CD4-positive, alpha-beta memory T cell (primary cell): Measurements from ENCODE around the gene HEATR5A. TPM values are rescaled to one million over a fixed set of nuclear protein-coding genes. Genes with fewer than 3 reads are reported as not detected.

Source experiments
- CTCF ChIA-PET: fragments of 350-600 bp; sonication (Branson Sonifier 250); formaldehyde crosslinking; loops from one replicate; lab custom pipeline; 2021; ENCODE audit warnings: inconsistent platforms; ENCODE audit not compliant: partially characterized antibody; lab: Charles Lee
- POLR2A ChIA-PET: fragments of 350-600 bp; sonication (Branson Sonifier 250); formaldehyde crosslinking; loops from one replicate; lab custom pipeline; 2021; ENCODE audit not compliant: partially characterized antibody; lab: Charles Lee
- DNase-seq, 5 donors: peaks; one replicate each; pipeline versions ENCODE4 v3.0.0 to v3.0.0-alpha.2; 2020 to 2022; ENCODE audit warnings: mixed read lengths in 1 of 5
- H3K27ac ChIP-seq: one replicate; pipeline ENCODE4 v1.7.0; 2013; ENCODE audit warnings: low read depth, low read length
- H3K27me3 ChIP-seq: 2 replicates; pipeline ENCODE4 v1.7.0; 2013; ENCODE audit warnings: mild to moderate bottlenecking, low read length, moderate library complexity; ENCODE audit not compliant: insufficient read depth
- H3K36me3 ChIP-seq: 2 replicates; pipeline ENCODE4 v1.7.0; 2013; ENCODE audit warnings: mild to moderate bottlenecking, low read length, moderate library complexity; ENCODE audit not compliant: insufficient read depth
- H3K4me1 ChIP-seq: 2 replicates; pipeline ENCODE4 v1.7.0; 2013; ENCODE audit warnings: mild to moderate bottlenecking, low read length, moderate library complexity; ENCODE audit not compliant: insufficient read depth
- H3K4me3 ChIP-seq, 2 donors: one replicate each; pipeline ENCODE4 v1.7.0; 2013; ENCODE audit warnings: low read length in 2 of 2, mild to moderate bottlenecking in 1 of 2
- H3K9me3 ChIP-seq, 2 donors: one replicate each; pipeline ENCODE4 v1.7.0; 2013; ENCODE audit warnings: low read length in 2 of 2, control low read depth in 1 of 2; ENCODE audit not compliant: control insufficient read depth in 1 of 2
- H3K27ac Mint-ChIP-seq, 7 donors: one replicate each; pipeline ENCODE4 v1.8.0; 2020 to 2021; ENCODE audit warnings: mixed read lengths in 7 of 7, mild to moderate bottlenecking in 6 of 7, inconsistent platforms in 3 of 7, moderate library complexity in 3 of 7
- H3K27me3 Mint-ChIP-seq, 2 donors: one replicate each; pipeline ENCODE4 v1.8.0; 2020 to 2021; ENCODE audit warnings: mixed read lengths in 2 of 2
- H3K36me3 Mint-ChIP-seq, 2 donors: one replicate each; pipeline ENCODE4 v1.8.0; 2020 to 2021; ENCODE audit warnings: mixed read lengths in 2 of 2, inconsistent platforms in 1 of 2, mild to moderate bottlenecking in 1 of 2
- H3K4me1 Mint-ChIP-seq, 4 donors: one replicate each; pipeline ENCODE4 v1.8.0; 2020 to 2021; ENCODE audit warnings: mixed read lengths in 4 of 4, mild to moderate bottlenecking in 1 of 4
- H3K4me3 Mint-ChIP-seq, 8 donors: one replicate each; pipeline ENCODE4 v1.8.0; 2020 to 2021; ENCODE audit warnings: mixed read lengths in 8 of 8, mild to moderate bottlenecking in 7 of 8, moderate library complexity in 6 of 8, inconsistent platforms in 3 of 8
- H3K9me3 Mint-ChIP-seq, 8 donors: one replicate each; pipeline ENCODE4 v1.8.0; 2020 to 2021; ENCODE audit warnings: mixed read lengths in 8 of 8, mild to moderate bottlenecking in 5 of 8, inconsistent platforms in 3 of 8, moderate library complexity in 1 of 8
- intact Hi-C: fragments of 100-400 bp; cut with micrococcal nuclease; formaldehyde crosslinking; loops from one replicate; pipeline ENCODE4 v1.15.1; 2023
- polyA plus RNA-seq, 2 donors: library from polyadenylated mRNA; unstranded; fragments of 300-500 nt; fragmentation: Illumina TruSeq; gene quantifications; one replicate each; pipeline ENCODE4 v1.2.3, GENCODE V29; 2021
- total RNA-seq, 2 experiments: library from RNA; stranded (reverse); gene quantifications; one replicate each; pipeline ENCODE4 v1.2.3, GENCODE V29; 2021

The HEATR5A gene
- total and polyA plus RNA-seq, 4 experiments from 2014 or later: 5.4 to 16.4 (median 12.1) TPM

DNA sequence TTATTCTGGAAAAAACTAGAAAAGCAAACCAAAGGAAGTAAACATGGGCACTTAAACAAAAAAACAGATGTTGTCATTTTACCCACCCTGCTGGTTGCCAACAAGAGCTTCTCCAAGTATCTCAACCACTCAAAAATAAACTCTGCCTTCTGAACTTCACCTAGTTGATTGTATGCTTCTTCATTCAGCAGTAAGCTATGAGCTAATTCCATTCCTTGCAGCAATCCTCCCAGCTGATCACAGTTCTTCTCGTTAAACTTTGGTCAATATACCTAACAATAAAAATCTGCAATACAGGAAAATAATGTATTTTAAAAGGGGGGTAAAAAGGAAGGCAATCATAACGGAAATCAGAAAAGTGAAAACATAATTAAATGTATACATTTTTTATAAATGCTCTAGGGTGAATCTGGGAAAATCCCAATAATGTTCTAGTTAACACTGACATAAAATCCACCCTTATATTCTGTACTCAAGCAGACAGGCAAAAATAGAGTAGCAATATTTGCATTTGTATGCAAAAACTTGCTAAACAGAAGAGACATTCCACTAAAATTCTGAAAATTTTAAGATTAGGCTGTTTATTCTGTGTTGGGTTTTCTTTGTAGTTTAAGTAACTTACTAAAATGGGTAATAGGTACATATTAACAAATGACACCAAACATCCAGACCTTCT lies 17.4 kb downstream of the HEATR5A start:
- H3K4me3 ChIP-seq: no peak overlapping the region
- H3K4me1 Mint-ChIP-seq: peaks cover 0 to 4% (median 2%) of the 10 kb centered on the region in 4 donors
- H3K27me3 Mint-ChIP-seq: no peaks in the 10 kb centered on the region
- ChIA-PET POLR2A (no interaction called here), CTCF (no interaction called here)
- H3K9me3 Mint-ChIP-seq: no peaks in the 10 kb centered on the region
- H3K36me3 Mint-ChIP-seq: peaks cover 16 to 25% of the 10 kb centered on the region in 2 donors
- H3K36me3 ChIP-seq: no peaks in the 10 kb centered on the region
- H3K27ac ChIP-seq: no peak overlapping the region
- no peak for DNase-seq
- no peak overlapping the region for H3K27ac Mint-ChIP-seq
- H3K27me3 ChIP-seq: no peaks in the 10 kb centered on the region
- H3K9me3 ChIP-seq: no peaks in the 10 kb centered on the region
- intact Hi-C loops: no loop called here
- no peak overlapping the region for H3K4me3 Mint-ChIP-seq
- H3K4me1 ChIP-seq: no peaks in the 10 kb centered on the region

DNA sequence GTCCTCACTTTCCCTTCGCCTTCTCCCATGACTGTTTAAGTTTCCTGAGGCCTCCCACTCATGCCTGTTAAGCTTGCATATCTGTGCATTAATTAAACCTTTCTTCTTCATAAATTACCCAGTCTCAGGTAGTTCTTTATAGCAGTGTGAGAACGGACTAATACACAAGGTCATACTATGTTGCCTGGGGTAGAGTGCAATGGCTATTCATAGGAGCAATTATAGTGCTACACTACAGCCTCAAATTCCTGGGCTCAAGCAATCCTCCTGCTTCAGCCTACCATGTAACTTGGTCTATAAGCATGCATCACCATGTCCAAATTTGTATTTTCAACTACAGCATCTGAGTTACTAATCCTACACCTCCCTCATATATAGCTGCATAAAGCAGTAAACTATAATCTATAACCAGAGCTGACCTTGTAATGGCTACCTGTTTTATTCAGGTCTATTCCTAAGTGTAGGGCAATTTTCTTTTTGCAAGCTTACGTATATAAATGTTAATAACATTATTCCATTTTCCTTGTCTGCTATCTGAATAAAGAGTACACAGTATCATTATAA lies 18.9 kb downstream of the HEATR5A start:
- DNase-seq: no peak
- Histone ChIP-seq H3K4me3 (no peak overlapping the region), H3K36me3 (no peaks in the 10 kb centered on the region), H3K27me3 (no peaks in the 10 kb centered on the region), H3K9me3 (no peaks in the 10 kb centered on the region), H3K27ac (no peak overlapping the region), H3K4me1 (no peaks in the 10 kb centered on the region)
- no peaks in the 10 kb centered on the region for H3K9me3 Mint-ChIP-seq
- ChIA-PET POLR2A (no interaction called here), CTCF (no interaction called here)
- H3K4me3 Mint-ChIP-seq: no peak overlapping the region
- intact Hi-C loops: no loop called here
- peaks cover 22 to 31% of the 10 kb centered on the region in 2 donors for H3K36me3 Mint-ChIP-seq
- H3K27ac Mint-ChIP-seq: no peak overlapping the region
- H3K4me1 Mint-ChIP-seq: peaks cover 0 to 3% (median under 1%) of the 10 kb centered on the region in 4 donors
- H3K27me3 Mint-ChIP-seq: no peaks in the 10 kb centered on the region

GRCh38 chr14:31400031-31400638 lies 20.2 kb downstream of the HEATR5A start:
- intact Hi-C loops: no loop called here
- CTCF ChIA-PET: interaction anchor here (0.8 kb wide), 1 partner anchor 57 kb away, joined by 3 read pairs; the partner anchor contains the start of gene DTD2
- no peaks in the 10 kb centered on the region for H3K27me3 Mint-ChIP-seq

DNA sequence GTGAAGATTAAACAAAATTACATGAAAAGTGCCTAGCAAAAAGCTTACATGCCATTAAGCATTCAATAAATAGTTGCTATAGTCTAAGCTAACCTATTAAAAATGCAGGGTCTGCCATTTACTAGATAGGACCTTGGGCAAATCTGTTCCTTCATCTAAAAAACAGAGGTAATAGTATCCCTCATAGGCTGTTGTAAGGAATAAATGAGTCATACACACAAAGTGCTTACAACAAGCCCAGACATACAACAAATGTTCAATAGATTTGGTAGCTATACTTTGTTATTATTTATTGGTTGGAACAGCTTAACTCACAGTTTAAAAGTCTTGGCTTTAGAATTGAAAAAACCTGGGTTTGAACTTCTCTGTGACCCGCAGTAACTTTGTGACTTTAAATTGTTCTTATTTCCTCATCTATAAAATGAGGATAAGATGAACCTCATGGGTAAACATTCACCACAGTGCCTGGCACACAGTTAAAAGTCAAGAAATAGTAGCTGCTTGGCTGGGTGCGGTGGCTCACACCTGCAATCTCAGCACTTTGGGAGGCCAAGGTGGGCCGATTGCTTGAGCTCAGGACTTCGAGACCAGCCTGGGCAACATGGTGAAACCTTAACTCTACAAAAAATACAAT lies 24.7 kb downstream of the HEATR5A start:
- peaks cover 0 to 4% (median 1%) of the 10 kb centered on the region in 4 donors for H3K4me1 Mint-ChIP-seq
- no peak overlapping the region for H3K4me3 ChIP-seq
- H3K27ac Mint-ChIP-seq: no peak overlapping the region
- H3K27me3 Mint-ChIP-seq: no peaks in the 10 kb centered on the region
- intact Hi-C loops: no loop called here
- POLR2A ChIA-PET: no interaction called here
- no peaks in the 10 kb centered on the region for H3K4me1 ChIP-seq
- H3K36me3 ChIP-seq: no peaks in the 10 kb centered on the region
- H3K36me3 Mint-ChIP-seq: peaks cover 20 to 28% of the 10 kb centered on the region in 2 donors
- H3K9me3 ChIP-seq: no peaks in the 10 kb centered on the region
- H3K9me3 Mint-ChIP-seq: no peaks in the 10 kb centered on the region
- DNase-seq: no peak
- H3K4me3 Mint-ChIP-seq: no peak overlapping the region
- H3K27ac ChIP-seq: no peak overlapping the region
- CTCF ChIA-PET: interaction anchor here (0.8 kb wide), 1 partner anchor 54 kb away, joined by 3 read pairs; no protein-coding TSS in a partner anchor
- no peaks in the 10 kb centered on the region for H3K27me3 ChIP-seq

More at GRCh38 chr14:31400031-31400638, 20.2 kb downstream of the HEATR5A start:
- H3K36me3 ChIP-seq: no peaks in the 10 kb centered on the region
- no peaks in the 10 kb centered on the region for H3K4me1 ChIP-seq
- Mint-ChIP-seq H3K9me3 (no peaks in the 10 kb centered on the region), H3K4me1 (peaks cover 0 to 3% (median 0%) of the 10 kb centered on the region in 4 donors), H3K4me3 (peak overlapping the region in 1 of 8 donors; percentile 6), H3K36me3 (peaks cover 23 to 36% of the 10 kb centered on the region in 2 donors), H3K27ac (no peak overlapping the region)
- H3K27me3 ChIP-seq: no peaks in the 10 kb centered on the region
- no peaks in the 10 kb centered on the region for H3K9me3 ChIP-seq
- no peak overlapping the region for H3K27ac ChIP-seq
- POLR2A ChIA-PET: no interaction called here
- DNase-seq: no peak
- H3K4me3 ChIP-seq: no peak overlapping the region

GRCh38 chr14:31395119-31395518 lies 25.2 kb downstream of the HEATR5A start:
- intact Hi-C loops: no loop called here
- Mint-ChIP-seq H3K36me3 (peaks cover 18 to 25% of the 10 kb centered on the region in 2 donors), H3K4me3 (no peak overlapping the region), H3K27me3 (no peaks in the 10 kb centered on the region), H3K4me1 (peaks cover 0 to 3% (median 1%) of the 10 kb centered on the region in 4 donors), H3K9me3 (no peaks in the 10 kb centered on the region), H3K27ac (no peak overlapping the region)
- Histone ChIP-seq H3K4me1 (no peaks in the 10 kb centered on the region), H3K36me3 (no peaks in the 10 kb centered on the region), H3K27ac (no peak overlapping the region), H3K4me3 (no peak overlapping the region), H3K9me3 (no peaks in the 10 kb centered on the region), H3K27me3 (no peaks in the 10 kb centered on the region)
- no peak for DNase-seq
- CTCF ChIA-PET: interaction anchor here (0.7 to 0.8 kb wide), 2 partner anchors 55 to 859 kb away, joined by 3 read pairs; no protein-coding TSS in a partner anchor
- POLR2A ChIA-PET: no interaction called here

GRCh38 chr14:31391977-31392503 lies 28.3 kb downstream of the HEATR5A start:
- Mint-ChIP-seq H3K9me3 (no peaks in the 10 kb centered on the region), H3K27me3 (no peaks in the 10 kb centered on the region), H3K36me3 (peaks cover 13 to 18% of the 10 kb centered on the region in 2 donors), H3K4me1 (peaks cover 0 to 3% (median under 1%) of the 10 kb centered on the region in 4 donors), H3K4me3 (no peak overlapping the region), H3K27ac (no peak overlapping the region)
- ChIA-PET POLR2A (no interaction called here), CTCF (no interaction called here)
- no peaks in the 10 kb centered on the region for H3K9me3 ChIP-seq
- no peaks in the 10 kb centered on the region for H3K4me1 ChIP-seq
- no peak overlapping the region for H3K27ac ChIP-seq
- no peak overlapping the region for H3K4me3 ChIP-seq
- no peaks in the 10 kb centered on the region for H3K27me3 ChIP-seq
- intact Hi-C loops: no loop called here
- DNase-seq: no peak
- no peaks in the 10 kb centered on the region for H3K36me3 ChIP-seq

DNA sequence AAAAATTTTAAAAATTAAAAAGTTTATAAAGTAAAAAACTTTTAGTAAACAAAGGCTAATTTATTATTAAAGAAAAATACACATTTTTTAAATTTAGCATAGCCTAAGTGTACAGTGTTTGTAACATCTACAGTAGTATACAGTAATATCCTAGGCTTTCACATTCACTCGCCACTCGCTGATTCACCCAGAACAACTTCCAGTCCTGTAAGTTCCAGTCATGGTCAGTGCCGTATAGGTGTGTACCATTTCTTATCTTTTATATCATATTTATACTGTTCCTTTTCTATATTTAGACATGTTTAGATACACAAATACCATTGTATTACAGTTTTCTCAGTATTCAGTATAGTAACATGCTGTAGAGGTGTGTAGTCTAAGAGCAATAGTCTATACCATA lies 28.9 kb downstream of the HEATR5A start:
- Histone ChIP-seq H3K4me3 (no peak overlapping the region), H3K27ac (no peak overlapping the region), H3K36me3 (no peaks in the 10 kb centered on the region), H3K4me1 (no peaks in the 10 kb centered on the region), H3K9me3 (no peaks in the 10 kb centered on the region), H3K27me3 (no peaks in the 10 kb centered on the region)
- no peaks in the 10 kb centered on the region for H3K9me3 Mint-ChIP-seq
- no peak overlapping the region for H3K27ac Mint-ChIP-seq
- peaks cover 0 to 3% (median under 1%) of the 10 kb centered on the region in 4 donors for H3K4me1 Mint-ChIP-seq
- H3K4me3 Mint-ChIP-seq: no peak overlapping the region
- POLR2A ChIA-PET: no interaction called here
- H3K27me3 Mint-ChIP-seq: no peaks in the 10 kb centered on the region
- DNase-seq: no peak
- peaks cover 13 to 17% of the 10 kb centered on the region in 2 donors for H3K36me3 Mint-ChIP-seq
- CTCF ChIA-PET: no interaction called here
- intact Hi-C loops: no loop called here
